H1 (cell line): Measurements from ENCODE around the gene ENTPD5. TPM values are rescaled to one million over a fixed set of nuclear protein-coding genes. Genes with fewer than 3 reads are reported as not detected.

Source experiments
- CTCF ChIA-PET: fragments of 300-600 bp; sonication (Branson Sonifier 250); formaldehyde crosslinking; loops from one replicate; lab custom pipeline; 2021; ENCODE audit not compliant: partially characterized antibody; lab: Charles Lee
- POLR2A ChIA-PET: fragments of 300-600 bp; sonication (Branson Sonifier 250); formaldehyde crosslinking; loops from one replicate; lab custom pipeline; 2021; ENCODE audit warnings: inconsistent platforms; ENCODE audit not compliant: partially characterized antibody; lab: Charles Lee
- DNase-seq, 2 experiments: peaks; one replicate each; pipeline versions ENCODE4 v3.0.0 to v3.0.0-alpha.2; 2010 to 2022; ENCODE audit warnings: low spot score in 2 of 2, low read depth in 1 of 2, mixed read lengths in 1 of 2
- FAIRE-seq: peaks from 2 replicates; lab custom pipeline; 2011; peaks lifted over from hg19 to GRCh38; lab: Jason Lieb, UNC
- H2AFZ ChIP-seq: 2 replicates; pipeline ENCODE4 v1.8.1; 2012; ENCODE audit warnings: low read length, inconsistent platforms
- H2AK5ac ChIP-seq: 2 replicates; pipeline ENCODE4 v1.6.1; 2013; ENCODE audit warnings: low read depth, low read length
- H2BK120ac ChIP-seq: replicated peaks from 2 replicates; pipeline ENCODE3; 2013; ENCODE audit warnings: low read depth, low read length, inconsistent platforms
- H2BK12ac ChIP-seq: 2 replicates; pipeline ENCODE4 v1.6.1; 2013; ENCODE audit warnings: low read depth, low read length
- H2BK15ac ChIP-seq: 2 replicates; pipeline ENCODE4 v1.6.1; 2013; ENCODE audit warnings: low read length
- H2BK20ac ChIP-seq: 2 replicates; pipeline ENCODE4 v1.6.1; 2013; ENCODE audit warnings: low read length
- H2BK5ac ChIP-seq: 2 replicates; pipeline ENCODE4 v1.6.1; 2013; ENCODE audit warnings: low read depth, low read length
- H3K14ac ChIP-seq: 2 replicates; pipeline ENCODE4 v1.6.1; 2013; ENCODE audit warnings: inconsistent platforms; ENCODE audit not compliant: insufficient read length
- H3K18ac ChIP-seq: 2 replicates; pipeline ENCODE4 v1.6.1; 2013; ENCODE audit warnings: low read length; ENCODE audit errors: extremely low read depth
- H3K23ac ChIP-seq: 2 replicates; pipeline ENCODE4 v1.6.1; 2013; ENCODE audit warnings: inconsistent platforms; ENCODE audit not compliant: insufficient read length
- H3K23me2 ChIP-seq: 2 replicates; pipeline ENCODE4 v1.6.1; 2013; ENCODE audit warnings: low read depth, low read length
- H3K27ac ChIP-seq: 2 replicates; pipeline ENCODE4 v1.6.1; 2011; ENCODE audit warnings: low read depth, low read length, inconsistent platforms
- H3K27me3 ChIP-seq, 4 experiments: replicated peaks in 1 of 4; 1 replicate in 1 of 4; 2 replicates in 3 of 4; pipeline versions ENCODE4 v1.6.1 to v1.8.1; 2011 to 2013; ENCODE audit warnings: low read length in 3 of 4, mild to moderate bottlenecking in 3 of 4, inconsistent platforms in 2 of 4, mixed read lengths in 2 of 4, moderate library complexity in 1 of 4; ENCODE audit not compliant: control insufficient read depth in 3 of 4, insufficient read depth in 3 of 4; ENCODE audit errors: extremely low read depth in 1 of 4
- H3K36me3 ChIP-seq, 4 experiments: 2 replicates each; pipeline versions ENCODE4 v1.6.1 to v1.8.1; 2011 to 2013; ENCODE audit warnings: mild to moderate bottlenecking in 4 of 4, low read length in 3 of 4, moderate library complexity in 2 of 4, control low read depth in 1 of 4, inconsistent platforms in 1 of 4; ENCODE audit not compliant: insufficient read depth in 4 of 4, control insufficient read depth in 2 of 4
- H3K4ac ChIP-seq: replicated peaks from 2 replicates; pipeline ENCODE3; 2013; ENCODE audit warnings: low read length, low read depth, mixed read lengths, inconsistent platforms; ENCODE audit not compliant: insufficient read length
- H3K4me1 ChIP-seq, 4 experiments: replicated peaks in 1 of 4; 1 replicate in 1 of 4; 2 replicates in 3 of 4; pipeline versions ENCODE4 v1.6.1 to v1.8.1; 2011 to 2013; ENCODE audit warnings: low read length in 3 of 4, inconsistent platforms in 2 of 4, mixed read lengths in 1 of 4; ENCODE audit not compliant: insufficient read depth in 4 of 4, control insufficient read depth in 3 of 4
- H3K4me2 ChIP-seq, 2 experiments: 2 replicates each; pipeline versions ENCODE4 v1.6.1 to v1.8.1; 2011 to 2013; ENCODE audit warnings: low read depth in 2 of 2, low read length in 2 of 2, control low read depth in 1 of 2, inconsistent platforms in 1 of 2, mild to moderate bottlenecking in 1 of 2; ENCODE audit not compliant: insufficient read depth in 1 of 2
- H3K4me3 ChIP-seq, 4 experiments: fragments of 200-600, 300-600 bp in 1 of 4; sonication (generic), shearing (Covaris generic), sonication (Bioruptor Twin) in 1 of 4; 2 replicates each; pipeline versions ENCODE4 v1.5.1 to v1.8.1; 2011 to 2016; ENCODE audit warnings: low read length in 4 of 4, low read depth in 3 of 4, control low read depth in 2 of 4, inconsistent platforms in 2 of 4, mild to moderate bottlenecking in 2 of 4, mixed read lengths in 1 of 4, moderate library complexity in 1 of 4; ENCODE audit not compliant: insufficient read depth in 2 of 4; ENCODE audit errors: extremely low read depth in 1 of 4
- H3K56ac ChIP-seq: replicated peaks from 2 replicates; pipeline ENCODE3; 2013; ENCODE audit warnings: low read depth, mild to moderate bottlenecking, mixed read lengths, low read length, inconsistent platforms; ENCODE audit not compliant: insufficient read length
- H3K79me1 ChIP-seq: 2 replicates; pipeline ENCODE4 v1.6.1; 2013; ENCODE audit warnings: low read depth, low read length, control low read depth
- H3K79me2 ChIP-seq, 2 experiments: 2 replicates each; pipeline versions ENCODE4 v1.6.1 to v1.8.1; 2012 to 2013; ENCODE audit warnings: low read length in 2 of 2, mild to moderate bottlenecking in 2 of 2, inconsistent platforms in 1 of 2; ENCODE audit not compliant: insufficient read depth in 2 of 2, control insufficient read depth in 1 of 2
- H3K9ac ChIP-seq, 4 experiments: replicated peaks in 1 of 4; 1 replicate in 1 of 4; 2 replicates in 3 of 4; pipeline versions ENCODE4 v1.6.1 to v1.8.1; 2011 to 2013; ENCODE audit warnings: low read depth in 3 of 4, low read length in 3 of 4, control low read depth in 2 of 4, mild to moderate bottlenecking in 2 of 4, moderate library complexity in 2 of 4, inconsistent platforms in 1 of 4; ENCODE audit errors: extremely low read depth in 1 of 4
- H3K9me3 ChIP-seq, 2 experiments: 2 replicates each; pipeline versions ENCODE4 v1.6.1 to v1.8.1; 2012 to 2013; ENCODE audit warnings: mild to moderate bottlenecking in 2 of 2, moderate library complexity in 2 of 2, control low read depth in 1 of 2, inconsistent platforms in 1 of 2, low read depth in 1 of 2, low read length in 1 of 2, mixed read lengths in 1 of 2; ENCODE audit not compliant: insufficient read depth in 2 of 2
- H4K20me1 ChIP-seq, 2 experiments: replicated peaks in 1 of 2; 2 replicates each; pipeline versions ENCODE3 to v1.8.1; 2011 to 2013; ENCODE audit warnings: inconsistent platforms in 2 of 2, low read length in 2 of 2, mild to moderate bottlenecking in 1 of 2; ENCODE audit not compliant: insufficient read depth in 2 of 2, control insufficient read depth in 1 of 2
- H4K5ac ChIP-seq: 2 replicates; pipeline ENCODE4 v1.6.1; 2013; ENCODE audit warnings: low read length, low read depth, mixed read lengths, inconsistent platforms; ENCODE audit not compliant: insufficient read length
- H4K8ac ChIP-seq: 2 replicates; pipeline ENCODE4 v1.8.0; 2013; ENCODE audit warnings: mild to moderate bottlenecking, moderate library complexity, low read length, inconsistent platforms; ENCODE audit not compliant: insufficient read depth; ENCODE audit errors: extremely low read depth
- H4K91ac ChIP-seq: replicated peaks from 2 replicates; pipeline ENCODE3; 2013; ENCODE audit warnings: low read length, mixed read lengths, inconsistent platforms; ENCODE audit not compliant: insufficient read length
- SIX5 ChIP-seq: IDR thresholded peaks from 2 replicates; pipeline ENCODE4 v1.6.1; 2011; ENCODE audit warnings: mild to moderate bottlenecking, low read depth, low read length
- TBP ChIP-seq: IDR thresholded peaks from 2 replicates; pipeline ENCODE4 v1.6.1; 2011; ENCODE audit warnings: low read depth, low read length, improper control_type of control experiment
- WGBS, 2 experiments: shearing (Covaris generic) in 1 of 2; methylation state at CpG; one replicate each; pipeline versions ENCODE4 v1.1.6 to v1.1.7; 2013 to 2015; ENCODE audit warnings: low lambda C conversion rate in 2 of 2, mixed read lengths in 2 of 2, inconsistent platforms in 1 of 2, low coverage in 1 of 2, missing lambda C conversion rate in 1 of 2; ENCODE audit not compliant: insufficient replicate concordance in 2 of 2, insufficient coverage in 1 of 2, insufficient read length in 1 of 2; ENCODE audit errors: extremely low coverage in 1 of 2, missing lambda C conversion rate in 1 of 2; 5-methylcytosine and 5-hydroxymethylcytosine counted together
- polyA plus RNA-seq, 7 experiments: library from polyadenylated mRNA; depleted of rRNA in 3 of 7; stranded (reverse) in 5 of 7; unstranded in 2 of 7; fragments of >200 nt in 5 of 7; fragments of 200-250 nt in 2 of 7; gene quantifications; 1 replicate in 5 of 7; 2 replicates in 1 of 7; 4 replicates in 1 of 7; pipeline versions ENCODE4 v1.2.1 to v1.2.3, GENCODE V29; 2011 to 2013; ENCODE audit warnings: missing spikeins in 2 of 7, mixed read lengths in 2 of 7
- total RNA-seq: library from RNA; stranded (reverse); fragmentation: NEBNext Ultra II Directional; extraction: Animal tissue kit (Norgen Biotek cat#: 25700); gene quantifications from 2 replicates; pipeline ENCODE4 v1.2.1, GENCODE V29; 2021
- TF ChIP-seq, protein P1 (sequence below): IDR thresholded peaks from 2 replicates; pipeline ENCODE4 v1.6.1; 2012; ENCODE audit warnings: inconsistent platforms

Gene ENTPD5
- total and polyA plus RNA-seq, 2 of the 8 experiments (the other 6 are each of a cell fraction or from before 2014, with no cell fraction given), result 5.0 to 6.5 TPM

DNA sequence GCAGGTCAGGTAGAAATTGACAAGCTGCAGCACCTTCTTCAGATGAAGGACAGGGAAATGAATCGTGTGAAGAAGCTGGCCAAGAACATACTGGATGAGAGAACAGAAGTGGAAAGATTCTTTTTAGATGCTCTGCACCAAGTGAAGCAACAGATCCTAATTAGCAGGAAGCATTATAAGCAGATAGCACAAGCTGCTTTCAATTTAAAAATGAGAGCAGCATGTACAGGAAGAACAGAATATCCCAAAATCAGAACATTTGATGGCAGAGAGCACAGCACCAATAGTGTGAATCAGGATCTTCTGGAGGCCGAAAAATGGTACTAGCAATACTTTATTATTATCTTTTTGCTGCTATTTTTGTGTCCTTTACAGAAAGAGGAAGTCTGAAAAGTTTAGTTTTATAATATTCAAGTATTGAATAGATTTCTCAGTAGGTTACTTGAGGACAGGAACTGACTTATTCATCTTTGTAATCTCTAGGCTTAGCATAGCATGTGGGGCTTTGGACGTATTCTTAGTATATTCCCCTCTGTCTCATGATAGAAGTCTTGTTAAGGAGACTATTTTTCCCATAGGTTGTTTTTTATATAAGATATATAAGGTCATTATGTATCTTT is 30.9 kb upstream of the ENTPD5 start:
- no peaks in the 10 kb centered on the region for H3K4me1 ChIP-seq
- no peak overlapping the region for H3K14ac ChIP-seq
- no peak overlapping the region for H4K91ac ChIP-seq
- no peak overlapping the region for H2BK5ac ChIP-seq
- no peak overlapping the region for H3K27ac ChIP-seq
- no peak overlapping the region for H2BK12ac ChIP-seq
- H4K5ac ChIP-seq, result no peak overlapping the region
- FAIRE-seq, result no peak
- POLR2A ChIA-PET, result no interaction called here
- no peak overlapping the region for H2BK15ac ChIP-seq
- no peak overlapping the region for H2AK5ac ChIP-seq
- no peak overlapping the region for H3K56ac ChIP-seq
- H3K4ac ChIP-seq, result no peak overlapping the region
- H2BK120ac ChIP-seq, result no peak overlapping the region
- H3K27me3 ChIP-seq, result no peaks in the 10 kb centered on the region
- H3K36me3 ChIP-seq, result no peaks in the 10 kb centered on the region
- H3K18ac ChIP-seq, result no peak overlapping the region
- no peak overlapping the region for H3K4me3 ChIP-seq
- H2AFZ ChIP-seq, result no peak overlapping the region
- H3K79me1 ChIP-seq, result no peaks in the 10 kb centered on the region
- no peak for DNase-seq
- 83% methylated on average over 3 of the region's 3 CpGs; no CpG with 5 or more reads in 1 of the 2 experiments for WGBS, 2 experiments
- H2BK20ac ChIP-seq, result no peak overlapping the region
- CTCF ChIA-PET, result interaction anchor here (0.9 kb wide), 1 partner anchor 10 kb away, joined by 3 read pairs; no protein-coding TSS in a partner anchor
- no peaks in the 10 kb centered on the region for H3K9me3 ChIP-seq
- H4K8ac ChIP-seq, result no peak overlapping the region
- H3K23ac ChIP-seq, result no peak overlapping the region
- H3K79me2 ChIP-seq, result no peaks in the 10 kb centered on the region
- H3K4me2 ChIP-seq, result no peak overlapping the region
- no peaks in the 10 kb centered on the region for H4K20me1 ChIP-seq
- no peak overlapping the region for H3K9ac ChIP-seq
- H3K23me2 ChIP-seq, result no peaks in the 10 kb centered on the region
- TF ChIP-seq SIX5 (no peak), TBP (no peak)
- TF ChIP-seq, protein P1, sequence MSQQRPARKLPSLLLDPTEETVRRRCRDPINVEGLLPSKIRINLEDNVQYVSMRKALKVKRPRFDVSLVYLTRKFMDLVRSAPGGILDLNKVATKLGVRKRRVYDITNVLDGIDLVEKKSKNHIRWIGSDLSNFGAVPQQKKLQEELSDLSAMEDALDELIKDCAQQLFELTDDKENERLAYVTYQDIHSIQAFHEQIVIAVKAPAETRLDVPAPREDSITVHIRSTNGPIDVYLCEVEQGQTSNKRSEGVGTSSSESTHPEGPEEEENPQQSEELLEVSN, result no peak
